NCI-H2171 treated with DMSO at 0.1 percent for 48 hours (cell line): ENCODE measurements around the gene DCK.
A peak's percentile ranks its signal among the peaks of the same experiment; 100 is the strongest.
"Not testable (repeated sequence)": the region's sequence is repeated elsewhere in the genome, so short reads cannot be mapped to it uniquely, and the experiment has no call there.

Source experiments
- DNase-seq: peaks from one replicate; lab custom pipeline; 2025; lab: John Stamatoyannopoulos, UW

DCK gene

GRCh38 chr4:70993181-70994068 is at the start of gene DCK:
DCK (plus strand) TSS chr4:70993649; CDS start chr4:70993836, 187 bp downstream.
- DNase-seq: peak; percentile 67

DNA sequence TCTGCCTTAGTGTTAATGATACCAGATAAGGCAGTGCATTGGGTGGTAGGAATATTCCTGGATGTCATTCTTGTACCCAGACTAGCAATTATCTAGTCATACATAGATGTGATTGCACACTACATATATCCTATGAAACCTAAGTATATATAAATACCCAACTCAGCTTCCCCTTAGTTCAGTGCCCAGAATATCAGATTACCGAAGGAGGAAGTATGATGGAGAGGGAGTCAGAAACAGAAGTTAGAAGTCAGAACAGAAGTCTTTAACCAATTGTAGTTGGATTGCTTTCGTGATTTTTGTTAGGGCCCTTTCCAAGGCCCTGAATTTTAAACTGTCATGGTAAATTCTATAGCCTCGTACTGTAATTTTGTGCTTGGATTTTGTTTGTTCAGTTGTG is 48.4 kb upstream of the DCK start:
- DNase-seq: no peak

GRCh38 chr4:70945452-70946055 is 47.9 kb upstream of the DCK start:
- no peak for DNase-seq

- no peak for DNase-seq
Observed at GRCh38 chr4:70946939-70947338, 46.5 kb upstream of the DCK start.

DNA sequence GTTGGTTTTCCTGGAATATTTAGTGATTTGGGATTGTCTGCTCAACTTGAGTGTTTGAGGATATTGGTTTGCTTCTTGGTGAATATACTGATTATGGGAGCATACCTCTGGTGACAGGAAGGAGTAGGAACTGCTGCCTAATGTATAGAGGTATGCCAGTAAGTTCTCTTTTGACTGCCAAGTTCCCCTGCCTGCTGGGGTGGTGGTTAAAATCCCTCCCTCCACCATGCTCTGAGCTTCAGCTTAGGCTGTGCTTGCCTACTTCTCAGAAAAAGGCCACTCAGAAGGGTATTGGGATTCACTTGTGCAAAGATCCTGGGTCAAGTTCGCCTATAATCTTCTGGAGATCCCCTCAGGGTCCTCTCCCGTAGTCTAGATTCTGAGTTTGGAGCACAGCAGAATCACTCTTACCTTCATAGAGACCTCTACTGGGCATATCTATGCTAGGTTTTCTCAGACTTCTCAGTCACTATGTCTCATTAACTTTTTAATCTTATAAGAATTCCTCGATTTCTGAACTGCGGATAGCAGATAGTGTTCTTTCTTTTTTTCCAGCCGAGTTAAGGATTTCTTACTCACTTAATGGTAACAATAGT is 44.7 kb upstream of the DCK start:
- no peak for DNase-seq

DNA sequence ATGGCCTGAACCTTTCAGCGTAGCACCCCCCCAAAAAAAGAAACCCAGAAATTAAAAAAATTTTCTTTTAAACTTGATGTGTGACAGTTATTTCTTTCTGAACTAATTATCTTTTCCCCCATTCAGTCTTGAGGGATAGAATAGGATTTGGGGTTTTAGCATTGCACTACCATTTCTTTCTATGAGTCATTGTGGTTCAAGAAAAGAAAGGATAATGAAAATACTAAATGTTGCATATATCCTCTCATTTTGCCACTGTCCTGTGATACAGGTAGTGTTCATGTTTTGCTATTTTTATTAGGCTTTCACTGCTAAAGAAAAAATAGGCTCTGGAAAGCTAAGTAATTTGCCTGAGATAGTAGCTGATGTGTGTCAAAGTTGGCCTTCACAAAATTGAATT is 39.4 kb upstream of the DCK start:
- no peak for DNase-seq

DNA sequence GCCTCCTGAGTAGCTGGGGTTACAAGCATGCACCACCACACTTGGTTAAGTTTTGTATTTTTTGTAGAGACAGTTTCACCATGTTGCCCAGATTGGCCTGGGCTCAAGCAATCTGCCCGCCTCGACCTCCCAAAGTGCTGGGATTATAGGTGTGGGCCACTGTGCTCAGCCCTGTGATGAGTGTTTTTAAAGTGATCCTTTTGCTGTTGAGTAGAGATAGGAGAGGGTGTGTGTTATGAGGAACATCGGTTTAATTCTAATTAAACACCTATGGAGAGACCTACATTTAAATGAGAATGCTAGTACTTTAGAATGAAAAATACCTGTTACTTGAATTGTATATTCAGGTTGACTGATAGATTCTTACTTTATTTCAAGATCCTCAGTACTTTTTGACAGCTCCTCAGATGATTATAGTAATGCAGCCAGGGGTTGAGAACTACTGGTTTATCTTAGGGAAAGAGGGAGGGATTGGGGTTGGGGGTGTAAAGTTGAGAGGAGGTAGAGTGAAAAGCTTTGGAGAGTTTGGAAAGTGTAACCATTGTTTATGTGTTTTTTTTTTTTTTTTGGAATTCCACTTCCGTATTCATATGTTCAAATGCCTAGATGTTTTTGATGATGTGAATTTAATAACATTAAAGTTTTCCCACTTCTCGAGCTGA is 36.8 kb upstream of the DCK start:
- DNase-seq: no peak

DNA sequence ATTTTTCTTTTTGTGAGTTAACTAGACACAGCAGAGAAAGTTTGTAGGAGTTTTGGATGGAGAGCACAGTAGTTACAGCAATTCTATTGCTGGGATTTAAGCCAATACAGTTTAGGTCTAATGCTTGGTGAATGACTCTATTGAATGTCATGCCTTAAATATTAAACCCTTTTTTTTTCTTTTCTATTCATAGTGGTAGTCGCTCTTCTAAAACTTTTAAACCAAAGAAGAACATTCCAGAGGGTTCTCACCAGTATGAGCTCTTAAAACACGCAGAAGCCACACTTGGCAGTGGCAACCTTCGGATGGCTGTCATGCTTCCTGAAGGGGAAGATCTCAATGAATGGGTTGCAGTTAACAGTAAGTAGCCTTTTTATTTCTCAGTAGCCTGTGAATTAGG is 34.8 kb upstream of the DCK start:
- DNase-seq: no peak

DNA sequence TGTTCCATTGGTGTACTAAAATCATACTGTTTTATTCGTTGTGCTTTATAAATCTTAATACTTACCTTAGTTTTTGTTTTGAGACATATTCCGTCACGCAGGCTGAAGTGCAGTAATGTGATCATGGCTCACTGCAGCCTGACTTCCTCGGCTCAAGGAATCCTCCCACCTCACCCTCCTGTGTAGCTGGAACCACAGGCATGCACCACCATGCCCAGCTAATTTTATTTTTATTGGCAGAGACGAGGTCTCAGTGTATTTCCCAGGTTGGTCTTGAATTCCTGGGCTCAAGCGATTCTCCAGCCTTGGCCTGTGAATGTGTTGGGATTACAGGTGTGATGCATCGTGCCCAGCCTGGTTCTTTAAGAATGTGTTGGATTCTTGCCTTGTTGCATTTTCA is 24.4 kb upstream of the DCK start:
- no peak for DNase-seq

DNA sequence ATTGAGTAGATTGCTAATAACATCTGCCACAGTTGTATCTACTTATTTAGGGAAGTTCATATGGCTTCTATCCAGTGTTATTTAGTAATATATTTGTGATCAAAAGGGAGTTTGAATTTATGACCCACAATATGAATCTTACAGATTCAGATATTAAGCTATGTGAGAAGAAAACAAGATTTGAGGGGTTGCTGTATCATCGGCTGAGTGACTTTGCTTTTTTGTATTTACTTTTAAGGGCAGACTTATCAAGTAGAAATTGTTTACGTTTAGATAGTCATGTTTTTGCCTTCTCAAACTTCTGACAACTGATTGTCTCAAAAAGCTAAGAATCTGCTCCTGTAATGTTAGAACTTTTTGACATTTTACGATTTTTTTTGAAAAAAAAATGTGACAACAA is 17.2 kb upstream of the DCK start:
- no peak for DNase-seq

GRCh38 chr4:70979445-70980008 is 13.9 kb upstream of the DCK start:
- no peak for DNase-seq

DNA sequence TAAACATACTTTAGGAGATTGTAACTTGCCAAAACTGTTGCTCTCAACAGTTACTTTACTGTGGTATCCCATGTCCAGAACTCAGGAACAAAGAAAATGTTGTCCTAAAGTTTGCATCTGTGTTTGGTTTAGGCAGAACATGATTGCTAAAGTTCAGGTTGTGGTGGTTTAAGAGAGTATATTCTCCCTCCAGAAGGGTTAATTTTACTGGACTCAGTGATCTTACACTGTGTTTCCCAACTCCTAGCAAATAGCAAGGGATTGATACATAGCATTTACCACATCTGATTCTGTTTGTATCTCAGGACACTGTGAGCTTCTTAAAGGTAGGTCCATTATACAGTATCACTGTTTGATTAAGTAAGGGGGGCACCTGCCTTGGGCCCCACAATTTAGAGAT is 13.3 kb upstream of the DCK start:
- no peak for DNase-seq

DNA sequence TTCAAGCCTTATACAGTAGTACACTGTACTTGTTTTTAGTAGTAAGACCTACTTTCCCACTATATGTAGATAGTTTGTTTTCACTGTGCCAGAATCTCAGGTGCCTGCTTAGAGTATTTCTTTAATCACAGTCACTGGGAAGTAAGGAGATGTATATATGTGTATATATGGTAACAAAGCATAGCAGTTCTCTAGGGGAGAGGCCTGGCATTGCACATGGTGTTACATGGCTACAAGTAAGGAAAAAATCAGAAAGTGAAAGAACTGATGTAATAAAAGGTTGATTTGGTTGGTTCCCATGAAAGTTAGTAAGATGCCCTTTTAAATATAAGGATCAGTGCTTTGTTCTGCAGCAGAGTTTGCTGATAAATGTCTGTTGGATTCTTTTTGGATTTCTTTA is 9.3 kb upstream of the DCK start:
- no peak for DNase-seq

DNA sequence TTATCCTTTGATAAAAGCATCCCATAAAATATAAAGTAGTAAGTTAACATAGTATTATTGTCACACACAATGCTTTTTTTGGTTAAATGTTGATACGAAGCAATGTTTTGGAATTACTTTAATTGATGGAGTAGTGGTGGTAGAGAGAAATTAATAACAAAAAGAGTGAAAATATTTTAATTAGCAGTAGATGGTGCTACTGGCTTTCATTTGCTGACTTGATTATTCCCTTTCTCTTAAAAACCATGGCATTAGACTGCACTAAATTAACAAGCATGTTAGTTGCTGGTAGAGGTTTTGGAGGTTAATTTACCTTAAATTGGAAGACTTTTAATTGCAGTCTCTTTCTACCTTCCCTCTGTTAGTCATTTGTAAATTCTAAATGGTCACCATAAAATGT is 8.9 kb upstream of the DCK start:
- DNase-seq: no peak

GRCh38 chr4:70991596-70991995 is 1.9 kb upstream of the DCK start:
- DNase-seq: no peak

DNA sequence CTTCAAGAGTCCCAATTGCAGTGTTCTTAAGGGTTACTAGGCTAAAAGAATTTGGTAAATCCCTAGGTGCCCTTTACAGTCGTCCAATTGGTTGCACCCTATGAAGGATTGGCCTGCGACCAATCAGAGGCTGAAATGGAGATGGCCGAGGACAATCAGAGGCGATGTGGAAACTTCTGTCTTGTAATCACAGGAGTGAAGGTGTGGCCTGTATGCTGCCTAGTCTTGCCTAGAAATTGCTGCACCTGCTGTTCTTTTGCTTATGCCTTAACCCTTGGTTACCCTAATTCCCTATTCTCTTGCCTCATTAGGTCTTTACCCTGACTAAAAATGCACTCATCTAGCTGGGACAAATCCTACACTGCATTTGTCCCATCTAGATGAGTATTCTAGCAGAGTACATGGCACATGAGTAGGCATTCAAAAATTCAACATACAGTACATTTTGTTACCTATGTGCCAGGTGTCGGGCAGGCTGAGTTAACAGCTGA is 1.0 kb upstream of the DCK start:
- peak; percentile 70 for DNase-seq

DNA sequence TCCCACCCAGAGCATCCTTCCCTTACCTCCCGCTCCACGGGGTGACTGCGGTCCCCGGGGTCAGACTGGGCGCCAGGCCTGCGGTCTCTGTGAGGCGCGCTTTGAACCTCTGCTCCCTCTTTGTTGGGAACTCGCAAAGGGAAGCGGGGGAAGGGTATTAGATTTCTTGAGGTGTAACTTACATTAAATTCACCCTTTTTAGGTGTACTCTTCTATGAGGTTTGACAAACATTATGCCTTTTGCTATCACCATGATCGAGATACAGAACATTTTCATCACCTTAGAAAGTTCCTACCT is 569 bp downstream of the DCK start:
- no peak for DNase-seq

DNA sequence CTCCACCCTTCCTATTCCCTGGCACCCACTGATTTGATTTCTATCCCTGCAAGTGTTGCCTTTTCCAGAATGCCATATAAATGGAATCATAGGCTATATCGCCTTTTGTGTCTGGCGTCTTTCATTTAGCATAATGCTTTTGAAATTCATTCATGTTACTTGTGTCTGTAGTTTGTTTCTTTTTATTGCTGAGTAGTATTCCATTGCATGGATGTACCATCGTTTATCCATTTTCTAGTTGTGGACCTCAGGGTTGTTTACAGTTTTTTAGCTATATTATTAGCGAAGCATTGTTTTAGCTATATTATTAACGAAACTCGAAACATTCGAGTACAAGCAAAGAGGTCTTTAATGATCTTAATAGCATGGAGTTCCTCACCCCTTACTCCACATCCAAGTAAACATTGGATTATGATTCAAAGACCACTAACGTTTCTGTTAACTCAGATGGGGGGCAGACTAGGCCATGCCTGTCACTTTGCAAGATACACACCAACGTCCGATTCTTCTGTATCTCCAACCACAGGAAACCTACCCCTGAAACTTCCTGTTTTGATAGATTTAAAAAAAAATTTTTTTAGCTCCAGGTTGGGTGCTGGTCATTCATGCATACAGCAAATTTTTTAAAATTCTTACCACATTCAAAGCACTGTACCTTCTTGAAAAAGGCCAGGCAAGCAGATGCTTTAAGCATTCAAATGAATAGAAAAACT is 1.1 kb downstream of the DCK start:
- no peak for DNase-seq

GRCh38 chr4:70996018-70996360 is 2.5 kb downstream of the DCK start:
- DNase-seq: no peak

- DNase-seq: no peak
Observed at GRCh38 chr4:70997036-70997435, 3.6 kb downstream of the DCK start.

- no peak for DNase-seq
Observed at GRCh38 chr4:70997546-70997945, 4.1 kb downstream of the DCK start.

DNA sequence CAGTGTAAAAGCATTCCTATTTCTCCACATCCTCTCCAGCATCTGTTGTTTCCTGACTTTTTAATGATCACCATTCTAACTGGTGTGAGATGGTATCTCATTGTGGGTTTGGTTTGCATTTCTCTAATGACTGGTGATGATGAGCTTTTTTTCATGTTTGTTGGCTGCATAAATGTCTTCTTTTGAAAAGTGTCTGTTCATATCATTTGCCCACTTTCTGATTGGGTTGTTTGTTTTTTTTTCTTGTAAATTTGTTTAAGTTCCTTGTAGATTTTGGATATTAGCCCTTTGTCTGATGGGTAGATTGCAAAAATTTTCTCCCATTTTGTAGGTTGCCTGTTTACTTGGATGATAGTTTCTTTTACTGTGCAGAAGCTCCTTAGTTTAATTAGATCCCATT is 6.2 kb downstream of the DCK start:
- not testable (repeated sequence) for DNase-seq
